ENCODE data around the gene ASB5. TPM values are rescaled to one million over a fixed set of nuclear protein-coding genes. Genes with fewer than 3 reads are reported as not detected.
"Not testable (repeated sequence)": the region's sequence is repeated elsewhere in the genome, so short reads cannot be mapped to it uniquely, and the experiment has no call there.

The ASB5 gene
- 133 TPM for polyA plus RNA-seq (ENCODE audit: insufficient read length)

GRCh38 chr4:176268963-176269362 is at the start of gene ASB5:
TSS of gene ASB5 (minus strand) at chr4:176269222. CDS start at chr4:176269108, 114 bp downstream.
- no peak for DNase-seq (ENCODE audit: low read depth)

- no peak for DNase-seq (ENCODE audit: low read depth)
Observed at GRCh38 chr4:176313596-176314336, 44.7 kb upstream of the ASB5 start.

GRCh38 chr4:176309772-176310171 is 40.8 kb upstream of the ASB5 start:
- no peak for DNase-seq (ENCODE audit: low read depth)

GRCh38 chr4:176309046-176309445 is 40.0 kb upstream of the ASB5 start:
- DNase-seq (ENCODE audit: low read depth): no peak

GRCh38 chr4:176308441-176308840 is 39.4 kb upstream of the ASB5 start:
- no peak for DNase-seq (ENCODE audit: low read depth)

- DNase-seq (ENCODE audit: low read depth): no peak
Observed at GRCh38 chr4:176307666-176307930, 38.6 kb upstream of the ASB5 start.

GRCh38 chr4:176306837-176307665 is 38.0 kb upstream of the ASB5 start:
- no peak for DNase-seq (ENCODE audit: low read depth)

- no peak for DNase-seq (ENCODE audit: low read depth)
Observed at GRCh38 chr4:176303938-176304337, 34.9 kb upstream of the ASB5 start.

GRCh38 chr4:176302283-176303275 is 33.6 kb upstream of the ASB5 start:
- no peak for DNase-seq (ENCODE audit: low read depth)

GRCh38 chr4:176300565-176300964 is 31.5 kb upstream of the ASB5 start:
- DNase-seq (ENCODE audit: low read depth): no peak

GRCh38 chr4:176300036-176300435 is 31.0 kb upstream of the ASB5 start:
- DNase-seq (ENCODE audit: low read depth): no peak

- DNase-seq (ENCODE audit: low read depth): no peak
Observed at GRCh38 chr4:176298664-176299063, 29.6 kb upstream of the ASB5 start.

- DNase-seq (ENCODE audit: low read depth): not testable (repeated sequence)
Observed at GRCh38 chr4:176295907-176296306, 26.9 kb upstream of the ASB5 start.

- no peak for DNase-seq (ENCODE audit: low read depth)
Observed at GRCh38 chr4:176293660-176294059, 24.6 kb upstream of the ASB5 start.

- no peak for DNase-seq (ENCODE audit: low read depth)
Observed at GRCh38 chr4:176292920-176293319, 23.9 kb upstream of the ASB5 start.

GRCh38 chr4:176291748-176292147 is 22.7 kb upstream of the ASB5 start:
- DNase-seq (ENCODE audit: low read depth): no peak

- DNase-seq (ENCODE audit: low read depth): no peak
Observed at GRCh38 chr4:176290520-176290919, 21.5 kb upstream of the ASB5 start.

- no peak for DNase-seq (ENCODE audit: low read depth)
Observed at GRCh38 chr4:176289561-176289960, 20.5 kb upstream of the ASB5 start.

GRCh38 chr4:176288020-176288419 is 19.0 kb upstream of the ASB5 start:
- DNase-seq (ENCODE audit: low read depth): no peak

GRCh38 chr4:176287546-176287945 is 18.5 kb upstream of the ASB5 start:
- no peak for DNase-seq (ENCODE audit: low read depth)

GRCh38 chr4:176286728-176287127 is 17.7 kb upstream of the ASB5 start:
- no peak for DNase-seq (ENCODE audit: low read depth)

GRCh38 chr4:176279560-176279959 is 10.5 kb upstream of the ASB5 start:
- DNase-seq (ENCODE audit: low read depth): not testable (repeated sequence)

Data from forelimb muscle (tissue), 1 donor.